SK-N-SH (cell line): ENCODE data around the gene CCDC122. TPM values are rescaled to one million over a fixed set of nuclear protein-coding genes. Genes with fewer than 3 reads are reported as not detected.

ENCODE experiments used
- CTCF ChIA-PET: fragments of 300-600, 350-600 bp; formaldehyde crosslinking; extraction: SDS; loops from one replicate; lab custom pipeline; 2021; lab: Yijun Ruan, JAX
- POLR2A ChIA-PET: fragments of 350-600 bp; sonication (Branson Sonifier 250); formaldehyde crosslinking; extraction: SDS; loops from one replicate; lab custom pipeline; 2020; ENCODE audit warnings: antibody characterized with exemption, inconsistent platforms; lab: Yijun Ruan, JAX
- DNase-seq: peaks from one replicate; pipeline ENCODE4 v3.0.0; 2012
- H2AFZ ChIP-seq: fragments of 200-600 bp; sonication (generic); 2 replicates; pipeline ENCODE4 v1.8.1; 2016; ENCODE audit warnings: antibody characterized with exemption, mild to moderate bottlenecking, low read depth
- H3F3A ChIP-seq: fragments of 200-600 bp; sonication (generic); replicated peaks from 2 replicates; pipeline ENCODE3; 2016; ENCODE audit warnings: antibody characterized with exemption, mild to moderate bottlenecking; ENCODE audit not compliant: insufficient read depth
- H3K27ac ChIP-seq, 2 experiments: fragments of 200-500 bp in 1 of 2; fragments of 200-600 bp in 1 of 2; sonication (Bioruptor generic) in 1 of 2; sonication (generic), shearing (Covaris generic) in 1 of 2; 2 replicates each; pipeline versions ENCODE4 v1.5.1 to v1.6.1; 2014 to 2016; ENCODE audit warnings: low read depth in 2 of 2, inconsistent platforms in 1 of 2, low read length in 1 of 2, mild to moderate bottlenecking in 1 of 2, mixed read lengths in 1 of 2
- H3K27me3 ChIP-seq: fragments of 200-600 bp; sonication (generic), shearing (Covaris generic); 2 replicates; pipeline ENCODE4 v1.6.1; 2016; ENCODE audit warnings: mixed run types; ENCODE audit not compliant: insufficient read depth
- H3K36me3 ChIP-seq, 2 experiments: fragments of 200-500 bp in 1 of 2; fragments of 200-600 bp in 1 of 2; sonication (Bioruptor generic) in 1 of 2; sonication (generic) in 1 of 2; replicated peaks in 1 of 2; 2 replicates each; pipeline versions ENCODE3 to v1.5.1; 2014 to 2016; ENCODE audit warnings: low read length in 1 of 2, mild to moderate bottlenecking in 1 of 2; ENCODE audit not compliant: insufficient read depth in 2 of 2, control insufficient read depth in 1 of 2
- H3K4me1 ChIP-seq, 2 experiments: fragments of 200-500 bp in 1 of 2; fragments of 200-600 bp in 1 of 2; sonication (Bioruptor generic) in 1 of 2; sonication (generic), shearing (Covaris generic) in 1 of 2; 2 replicates each; pipeline versions ENCODE4 v1.5.1 to v1.6.1; 2014 to 2016; ENCODE audit warnings: low read depth in 1 of 2, low read length in 1 of 2, mixed run types in 1 of 2; ENCODE audit not compliant: insufficient read depth in 2 of 2, control insufficient read depth in 1 of 2
- H3K4me2 ChIP-seq: fragments of 200-600 bp; sonication (generic), shearing (Covaris generic); 2 replicates; pipeline ENCODE4 v1.6.1; 2017; ENCODE audit warnings: mixed run types
- H3K4me3 ChIP-seq, 2 experiments: fragments of 200-500 bp in 1 of 2; fragments of 200-600 bp in 1 of 2; sonication (Bioruptor generic) in 1 of 2; sonication (generic), shearing (Covaris generic) in 1 of 2; 2 replicates each; pipeline versions ENCODE4 v1.5.1 to v1.8.1; 2014 to 2016; ENCODE audit warnings: low read depth in 2 of 2, inconsistent platforms in 1 of 2, low read length in 1 of 2, mild to moderate bottlenecking in 1 of 2, mixed read lengths in 1 of 2, moderate library complexity in 1 of 2
- H3K79me2 ChIP-seq: fragments of 200-600 bp; sonication (generic); 2 replicates; pipeline ENCODE4 v1.8.1; 2017; ENCODE audit warnings: mild to moderate bottlenecking; ENCODE audit not compliant: insufficient read depth
- H3K9ac ChIP-seq: fragments of 200-600 bp; sonication (generic); 2 replicates; pipeline ENCODE4 v1.6.1; 2017; ENCODE audit warnings: mixed run types
- H3K9me2 ChIP-seq: fragments of 200-600 bp; sonication (generic); 2 replicates; pipeline ENCODE4 v1.6.1; 2017; ENCODE audit warnings: mixed run types
- H3K9me3 ChIP-seq: fragments of 200-600 bp; sonication (generic); 2 replicates; pipeline ENCODE4 v1.6.1; 2017; ENCODE audit warnings: mixed run types, mild to moderate bottlenecking, moderate library complexity
- H4K20me1 ChIP-seq: fragments of 200-600 bp; sonication (generic); 2 replicates; pipeline ENCODE4 v1.6.1; 2017; ENCODE audit warnings: mild to moderate bottlenecking, mixed run types; ENCODE audit not compliant: insufficient read depth
- CTCF ChIP-seq: fragments of 200-600 bp; sonication (generic); IDR thresholded peaks from 2 replicates; pipeline ENCODE4 v1.6.1; 2017; ENCODE audit warnings: antibody characterized with exemption, mild to moderate bottlenecking, moderate library complexity
- ELF1 ChIP-seq: IDR thresholded peaks from 2 replicates; pipeline ENCODE4 v1.4.0; 2012
- EP300 ChIP-seq, 2 experiments: IDR thresholded peaks; 2 replicates each; pipeline versions ENCODE4 v1.4.0 to v1.6.1; 2012; ENCODE audit warnings: borderline replicate concordance in 1 of 2, low read depth in 1 of 2, low read length in 1 of 2
- EZH2phosphoT487 ChIP-seq: fragments of 200-600 bp; sonication (generic); IDR thresholded peaks from 2 replicates; pipeline ENCODE4 v1.6.1; 2017; ENCODE audit warnings: low read depth, mixed run types, mild to moderate bottlenecking, antibody characterized with exemption, moderate library complexity, borderline replicate concordance
- FOSL2 ChIP-seq: IDR thresholded peaks from 2 replicates; pipeline ENCODE4 v1.4.0; 2012; ENCODE audit warnings: low read depth, mild to moderate bottlenecking, moderate library complexity, borderline replicate concordance
- FOXM1 ChIP-seq: IDR thresholded peaks from 2 replicates; pipeline ENCODE4 v1.4.0; 2012; ENCODE audit warnings: low read depth, mild to moderate bottlenecking
- MEF2A ChIP-seq: IDR thresholded peaks from 2 replicates; pipeline ENCODE4 v1.4.0; 2012; ENCODE audit warnings: low read depth, borderline replicate concordance
- MXI1 ChIP-seq: IDR thresholded peaks from 2 replicates; pipeline ENCODE4 v1.6.1; 2012; ENCODE audit warnings: mild to moderate bottlenecking, low read depth, low read length, improper control_type of control experiment
- NFIC ChIP-seq: IDR thresholded peaks from 2 replicates; pipeline ENCODE4 v1.4.0; 2012; ENCODE audit warnings: borderline replicate concordance
- NRF1 ChIP-seq: IDR thresholded peaks from 2 replicates; pipeline ENCODE4 v1.6.1; 2012; ENCODE audit warnings: low read depth, mild to moderate bottlenecking, low read length
- POLR2AphosphoS5 ChIP-seq: IDR thresholded peaks from 2 replicates; pipeline ENCODE4 v1.6.1; 2012; ENCODE audit warnings: low read depth, low read length
- RCOR1 ChIP-seq: fragments of 150-350 bp; IDR thresholded peaks from 2 replicates; pipeline ENCODE4 v1.6.1; 2017; ENCODE audit warnings: antibody characterized with exemption, low read length
- TAF1 ChIP-seq: IDR thresholded peaks from 2 replicates; pipeline ENCODE4 v1.6.1; 2012; ENCODE audit warnings: low read depth, mild to moderate bottlenecking, low read length, moderate library complexity, borderline replicate concordance
- USF2 ChIP-seq: fragments of 150-350 bp; IDR thresholded peaks from 2 replicates; pipeline ENCODE4 v1.6.1; 2017; ENCODE audit warnings: antibody characterized with exemption, low read length, low read depth, borderline replicate concordance
- WGBS: methylation state at CpG from one replicate; pipeline ENCODE4 v1.1.6; 2017; ENCODE audit warnings: low lambda C conversion rate; 5-methylcytosine and 5-hydroxymethylcytosine counted together
- polyA plus RNA-seq, 3 experiments: library from polyadenylated mRNA; depleted of rRNA; stranded (reverse); fragments of >200 nt; gene quantifications; 2 replicates each; pipeline ENCODE4 v1.2.3, GENCODE V29; 2012

Gene CCDC122
- polyA plus RNA-seq, 1 of the 3 experiments (the other 2 are of a cell fraction): 1.4 TPM

GRCh38 chr13:43879755-43880181, 228 bp upstream of the CCDC122 start, which contains the start of gene LACC1:
Gene LACC1, plus strand, starts transcription at chr13:43879904. Its CDS starts 1,082 bp downstream, at chr13:43880986.
- Histone ChIP-seq H3K9me2 (no peaks in the 10 kb centered on the region), H4K20me1 (no peaks in the 10 kb centered on the region), H3K27me3 (no peaks in the 10 kb centered on the region), H3F3A (peaks cover 20% of the 10 kb centered on the region), H2AFZ (peak within 1 kb of the TSS; percentile 80), H3K36me3 (peaks cover 0 to 21% of the 10 kb centered on the region in 2 experiments), H3K9ac (peak within 1 kb of the TSS; percentile 89), H3K4me1 (peaks cover 0 to 12% of the 10 kb centered on the region in 2 experiments; a peak in 3 of 4 replicates), H3K4me2 (peak within 1 kb of the TSS; percentile 93), H3K9me3 (no peaks in the 10 kb centered on the region), H3K79me2 (peaks cover 20% of the 10 kb centered on the region)
- ChIA-PET POLR2A (interaction anchor here (1.7 kb wide), 1 partner anchor 19 kb away, joined by 3 read pairs; no protein-coding TSS in a partner anchor), CTCF (interaction anchor here (1.6 kb wide), 1 partner anchor 910 kb away, joined by 6 read pairs; no protein-coding TSS in a partner anchor)
- WGBS: 3% methylated on average over 28 of the region's 48 CpGs
- no peak for TF ChIP-seq RCOR1
- 0 out of 2 replicates have a peak, but pooled peaks have one; percentile 37 for TF ChIP-seq TAF1
- TF ChIP-seq POLR2AphosphoS5: peak; percentile 4; the same call in 1 of the 2 replicates
- no peak for TF ChIP-seq NFIC
- TF ChIP-seq, all 33 proteins: peak for 2
- DNase-seq: no peak
- Histone ChIP-seq H3K4me3 (peak within 1 kb of the TSS; percentile 71 to 86), H3K27ac (peak within 1 kb of the TSS; percentile 80 to 86)

DNA sequence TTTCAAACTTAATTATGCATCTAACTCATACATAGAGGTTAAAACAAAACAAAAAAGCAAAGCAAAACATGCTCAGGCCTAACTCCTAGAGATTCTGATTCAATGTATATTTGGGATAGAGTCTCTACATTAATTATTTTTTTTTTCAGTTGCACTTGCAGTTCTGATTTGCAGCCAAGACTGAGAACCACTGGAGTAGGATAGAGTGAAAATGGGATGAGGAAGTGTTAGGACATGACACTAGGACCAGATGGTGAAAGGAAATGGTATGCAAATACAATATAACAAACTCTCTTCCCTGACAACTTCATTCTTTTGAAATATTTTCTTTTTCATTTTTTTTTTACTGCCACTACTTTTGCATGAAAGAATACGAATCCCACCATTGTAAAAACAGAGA, 1.8 kb downstream of the CCDC122 start:
- no peaks in the 10 kb centered on the region for H4K20me1 ChIP-seq
- peaks cover 20% of the 10 kb centered on the region for H3K79me2 ChIP-seq
- no peak overlapping the region for H3K4me3 ChIP-seq
- H3K9ac ChIP-seq: no peak overlapping the region; the same call in 1 of the 2 replicates
- TF ChIP-seq MXI1 (no peak), EP300 (IDR thresholded peaks at IDR 0.05; ENCODE audit: borderline replicate concordance in 1 of 2, low read depth in 1 of 2, low read length in 1 of 2) (no peak)
- peak overlapping the region in 1 of 2 experiments; percentile 35; a peak in 2 of 4 replicates for H3K27ac ChIP-seq
- H2AFZ ChIP-seq: no peak overlapping the region
- peaks cover 0 to 12% of the 10 kb centered on the region in 2 experiments; a peak in 2 of 4 replicates for H3K4me1 ChIP-seq
- peaks cover 10 to 14% of the 10 kb centered on the region in 2 experiments for H3K36me3 ChIP-seq
- ChIA-PET POLR2A (no interaction called here), CTCF (interaction anchor here (0.8 to 1.9 kb wide), 2 partner anchors 73 to 560 kb away, joined by 4 to 8 read pairs; no protein-coding TSS in a partner anchor)
- H3K9me2 ChIP-seq: no peaks in the 10 kb centered on the region
- peak overlapping the region; percentile 93; the same call in 1 of the 2 replicates for H3K4me2 ChIP-seq
- no peaks in the 10 kb centered on the region for H3K9me3 ChIP-seq
- WGBS: 93% methylated on average over 1 of the region's 1 CpG
- no peak for DNase-seq
- H3F3A ChIP-seq: peaks cover 20% of the 10 kb centered on the region
- H3K27me3 ChIP-seq: no peaks in the 10 kb centered on the region

- CTCF ChIA-PET: interaction anchor here (0.8 to 1.9 kb wide), 3 partner anchors 73 to 574 kb away, joined by 3 to 8 read pairs (median 4); no protein-coding TSS in a partner anchor
- Histone ChIP-seq H3K4me2 (peak overlapping the region; percentile 93; the same call in 1 of the 2 replicates), H4K20me1 (no peaks in the 10 kb centered on the region), H3K27me3 (no peaks in the 10 kb centered on the region), H3K79me2 (peaks cover 20% of the 10 kb centered on the region), H3K9me2 (no peaks in the 10 kb centered on the region), H3K9ac (no peak overlapping the region), H3F3A (peaks cover 20% of the 10 kb centered on the region), H3K4me1 (peaks cover 0 to 12% of the 10 kb centered on the region in 2 experiments; a peak in 2 of 4 replicates), H3K9me3 (no peaks in the 10 kb centered on the region), H3K36me3 (peaks cover 12 to 14% of the 10 kb centered on the region in 2 experiments), H3K27ac (peak overlapping the region in 1 of 2 experiments; percentile 35; a peak in 2 of 4 replicates), H3K4me3 (no peak overlapping the region), H2AFZ (no peak overlapping the region)
- TF ChIP-seq EZH2phosphoT487 (no peak), POLR2AphosphoS5 (no peak; the same call in 1 of the 2 replicates), FOXM1 (no peak), CTCF (no peak), NRF1 (no peak), ELF1 (no peak), FOSL2 (no peak), MEF2A (no peak), USF2 (no peak)
- no peak for DNase-seq
- POLR2A ChIA-PET: no interaction called here
These were observed 2.2 kb downstream of the CCDC122 start for GRCh38 chr13:43877326-43877725.
